ENCODE results near the gene EEF1A1. TPM values are rescaled to one million over a fixed set of nuclear protein-coding genes. Genes with fewer than 3 reads are reported as not detected.
"Not testable (repeated sequence)": the region's sequence is repeated elsewhere in the genome, so short reads cannot be mapped to it uniquely, and the experiment has no call there.

EEF1A1 gene
- total RNA-seq: over 10,000 TPM in 1 of 2 donors, 1,000 to 10,000 TPM in 1; 9,813 to 18,243 TPM

DNA sequence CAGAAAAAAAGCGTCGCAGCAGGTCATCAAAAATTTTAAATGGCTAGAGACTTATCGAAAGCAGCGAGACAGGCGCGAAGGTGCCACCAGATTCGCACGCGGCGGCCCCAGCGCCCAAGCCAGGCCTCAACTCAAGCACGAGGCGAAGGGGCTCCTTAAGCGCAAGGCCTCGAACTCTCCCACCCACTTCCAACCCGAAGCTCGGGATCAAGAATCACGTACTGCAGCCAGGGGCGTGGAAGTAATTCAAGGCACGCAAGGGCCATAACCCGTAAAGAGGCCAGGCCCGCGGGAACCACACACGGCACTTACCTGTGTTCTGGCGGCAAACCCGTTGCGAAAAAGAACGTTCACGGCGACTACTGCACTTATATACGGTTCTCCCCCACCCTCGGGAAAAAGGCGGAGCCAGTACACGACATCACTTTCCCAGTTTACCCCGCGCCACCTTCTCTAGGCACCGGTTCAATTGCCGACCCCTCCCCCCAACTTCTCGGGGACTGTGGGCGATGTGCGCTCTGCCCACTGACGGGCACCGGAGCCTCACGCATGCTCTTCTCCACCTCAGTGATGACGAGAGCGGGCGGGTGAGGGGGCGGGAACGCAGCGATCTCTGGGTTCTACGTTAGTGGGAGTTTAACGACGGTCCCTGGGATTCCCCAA lies at the start of gene EEF1A1:
Gene EEF1A1, minus strand, starts transcription at position 345 of the 663 bp plus-strand sequence. CDS start 1,006 bp downstream, outside the sequence.
- ATAC-seq (replicated peaks): peak; percentile 75
- Mint-ChIP-seq H3K36me3 (ENCODE audit: low read depth) (peaks cover 62% of the 10 kb centered on the region), H3K27me3 (no peaks in the 10 kb centered on the region), H3K4me3 (peak within 1 kb of the TSS; percentile 99), H3K9me3 (no peaks in the 10 kb centered on the region), H3K4me1 (peaks cover 15% of the 10 kb centered on the region), H3K27ac (peak within 1 kb of the TSS; percentile 100)

GRCh38 chr6:73569121-73569520 lies 48.3 kb upstream of the EEF1A1 start:
- no peaks in the 10 kb centered on the region for H3K36me3 Mint-ChIP-seq (ENCODE audit: low read depth)
- no peak overlapping the region for H3K27ac Mint-ChIP-seq
- no peak overlapping the region for H3K4me3 Mint-ChIP-seq
- no peak for ATAC-seq (replicated peaks)
- H3K27me3 Mint-ChIP-seq: no peaks in the 10 kb centered on the region
- H3K4me1 Mint-ChIP-seq: no peaks in the 10 kb centered on the region
- no peaks in the 10 kb centered on the region for H3K9me3 Mint-ChIP-seq

- no peak for ATAC-seq (replicated peaks)
- no peak overlapping the region for H3K27ac Mint-ChIP-seq
Measured at GRCh38 chr6:73566954-73567591, 46.2 kb upstream of the EEF1A1 start.

GRCh38 chr6:73566486-73566871 lies 45.6 kb upstream of the EEF1A1 start:
- H3K4me3 Mint-ChIP-seq; H3K27ac Mint-ChIP-seq; H3K9me3 Mint-ChIP-seq; H3K27me3 Mint-ChIP-seq; ATAC-seq (replicated peaks); H3K36me3 Mint-ChIP-seq (ENCODE audit: low read depth); H3K4me1 Mint-ChIP-seq: not testable (repeated sequence)

More at GRCh38 chr6:73566954-73567591, 46.2 kb upstream of the EEF1A1 start:
- Mint-ChIP-seq H3K9me3 (no peaks in the 10 kb centered on the region), H3K36me3 (ENCODE audit: low read depth) (no peaks in the 10 kb centered on the region), H3K4me1 (no peaks in the 10 kb centered on the region), H3K27me3 (no peaks in the 10 kb centered on the region), H3K4me3 (no peak overlapping the region)

GRCh38 chr6:73565767-73566485 lies 45.1 kb upstream of the EEF1A1 start:
- Mint-ChIP-seq H3K27me3 (no peaks in the 10 kb centered on the region), H3K27ac (no peak overlapping the region), H3K36me3 (ENCODE audit: low read depth) (no peaks in the 10 kb centered on the region), H3K9me3 (no peaks in the 10 kb centered on the region), H3K4me3 (no peak overlapping the region), H3K4me1 (peaks cover 1% of the 10 kb centered on the region)
- ATAC-seq (replicated peaks): no peak

DNA sequence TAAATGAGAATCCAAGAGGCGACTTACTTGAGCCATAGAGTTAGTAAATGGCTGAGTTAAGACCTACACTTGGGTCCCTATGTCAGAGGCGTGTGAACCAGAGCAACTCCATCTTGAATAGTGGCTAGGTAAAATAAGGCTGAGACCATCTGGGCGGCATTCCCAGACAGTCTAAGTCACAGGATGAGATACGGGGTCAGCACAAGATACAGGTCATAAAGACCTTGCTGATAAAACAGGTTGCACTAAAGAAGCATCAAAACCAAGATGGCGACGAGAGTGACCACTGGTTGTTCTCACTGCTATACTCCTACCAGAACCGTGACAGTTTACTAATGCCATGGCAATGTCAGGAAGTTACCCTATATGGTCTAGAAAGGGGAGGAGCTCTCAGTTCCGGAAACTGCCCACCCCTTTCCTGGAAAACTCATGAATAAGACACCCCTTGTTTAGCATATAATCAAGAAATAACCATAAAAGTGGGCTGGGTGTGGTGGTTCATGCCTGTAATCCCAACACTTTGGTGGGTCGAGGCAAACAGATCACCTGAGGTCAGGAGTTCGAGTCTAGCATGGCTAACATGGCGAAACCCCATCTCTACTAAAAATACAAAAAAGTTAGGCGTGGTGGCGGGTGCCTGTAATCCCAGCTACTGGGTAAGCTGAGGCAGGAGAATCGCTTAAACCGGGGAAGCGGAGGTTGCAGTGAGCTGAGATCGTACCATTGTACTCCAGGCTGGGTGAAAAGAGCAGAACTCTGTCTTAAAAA lies 43.9 kb upstream of the EEF1A1 start:
- no peaks in the 10 kb centered on the region for H3K27me3 Mint-ChIP-seq
- peak; percentile 18 for ATAC-seq (replicated peaks)
- H3K4me3 Mint-ChIP-seq: no peak overlapping the region
- H3K36me3 Mint-ChIP-seq (ENCODE audit: low read depth): no peaks in the 10 kb centered on the region
- H3K4me1 Mint-ChIP-seq: peaks cover 5% of the 10 kb centered on the region
- H3K9me3 Mint-ChIP-seq: no peaks in the 10 kb centered on the region
- H3K27ac Mint-ChIP-seq: peak overlapping the region; percentile 22

DNA sequence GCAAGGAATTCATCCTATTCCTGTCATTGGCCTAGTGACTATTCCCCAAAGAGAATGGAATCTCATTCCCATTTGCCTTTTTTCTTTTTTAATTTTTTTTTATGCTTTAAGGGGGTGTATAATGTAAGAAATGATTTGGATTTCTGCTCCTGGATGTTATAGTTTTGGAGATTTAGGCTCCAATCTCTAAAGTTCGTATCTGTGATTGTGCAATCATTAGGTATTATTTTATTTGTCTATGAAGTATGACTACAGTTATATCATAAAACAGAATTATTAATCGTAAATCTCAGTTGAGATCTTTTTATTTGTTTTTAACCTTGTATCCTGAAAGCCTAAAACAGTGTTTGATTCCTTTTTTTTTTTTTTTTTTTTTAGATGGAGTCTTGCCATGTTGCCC lies 41.7 kb upstream of the EEF1A1 start:
- no peak overlapping the region for H3K4me3 Mint-ChIP-seq
- no peak for ATAC-seq (replicated peaks)
- H3K27ac Mint-ChIP-seq: no peak overlapping the region
- no peaks in the 10 kb centered on the region for H3K9me3 Mint-ChIP-seq
- peaks cover 5% of the 10 kb centered on the region for H3K4me1 Mint-ChIP-seq
- no peaks in the 10 kb centered on the region for H3K27me3 Mint-ChIP-seq
- no peaks in the 10 kb centered on the region for H3K36me3 Mint-ChIP-seq (ENCODE audit: low read depth)

DNA sequence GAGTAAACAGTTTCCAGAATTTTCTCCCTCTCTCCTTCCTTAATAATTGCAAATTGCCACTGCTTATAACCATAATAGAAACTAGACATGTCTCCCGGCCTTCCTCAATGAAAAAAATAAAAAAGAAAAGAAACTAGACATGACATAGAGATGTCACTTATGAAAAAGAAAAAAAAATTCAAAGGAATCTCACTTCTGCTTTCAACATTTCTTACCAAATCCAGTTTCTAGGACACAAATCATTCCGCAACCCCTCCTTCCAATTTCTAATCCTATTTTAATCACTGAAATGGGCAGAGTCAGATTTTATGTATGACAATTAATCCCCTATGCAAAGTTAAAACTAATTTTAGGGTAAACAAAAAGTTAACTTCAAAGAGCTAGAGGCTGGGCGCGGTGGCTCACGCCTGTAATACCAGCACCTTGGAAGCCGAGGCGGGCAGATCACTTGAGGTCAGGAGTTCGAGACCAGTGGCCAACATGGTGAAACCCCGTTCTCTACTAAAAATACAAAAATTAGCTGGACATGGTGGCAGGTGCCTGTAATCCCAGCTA lies 40.1 kb upstream of the EEF1A1 start:
- Mint-ChIP-seq H3K4me3 (peak overlapping the region; percentile 28), H3K9me3 (no peaks in the 10 kb centered on the region), H3K27ac (peak overlapping the region; percentile 5), H3K27me3 (no peaks in the 10 kb centered on the region), H3K4me1 (peaks cover 5% of the 10 kb centered on the region), H3K36me3 (ENCODE audit: low read depth) (no peaks in the 10 kb centered on the region)
- no peak for ATAC-seq (replicated peaks)

- no peaks in the 10 kb centered on the region for H3K36me3 Mint-ChIP-seq (ENCODE audit: low read depth)
- H3K4me1 Mint-ChIP-seq: peaks cover 5% of the 10 kb centered on the region
- H3K27me3 Mint-ChIP-seq: no peaks in the 10 kb centered on the region
- ATAC-seq (replicated peaks): peak; percentile 85
- no peaks in the 10 kb centered on the region for H3K9me3 Mint-ChIP-seq
- H3K4me3 Mint-ChIP-seq: peak overlapping the region; percentile 28
- peak overlapping the region; percentile 5 for H3K27ac Mint-ChIP-seq
Measured at GRCh38 chr6:73560182-73560732, 39.4 kb upstream of the EEF1A1 start.

- H3K9me3 Mint-ChIP-seq; H3K4me1 Mint-ChIP-seq; ATAC-seq (replicated peaks); H3K27me3 Mint-ChIP-seq; H3K36me3 Mint-ChIP-seq (ENCODE audit: low read depth); H3K4me3 Mint-ChIP-seq: not testable (repeated sequence)
- H3K27ac Mint-ChIP-seq: peak overlapping the region; percentile 19
Measured at GRCh38 chr6:73559399-73559794, 38.6 kb upstream of the EEF1A1 start.

GRCh38 chr6:73558624-73559398 lies 38.0 kb upstream of the EEF1A1 start:
- no peak overlapping the region for H3K4me3 Mint-ChIP-seq
- peak overlapping the region; percentile 54 for H3K27ac Mint-ChIP-seq
- ATAC-seq (replicated peaks): no peak
- peaks cover 5% of the 10 kb centered on the region for H3K4me1 Mint-ChIP-seq
- H3K36me3 Mint-ChIP-seq (ENCODE audit: low read depth): no peaks in the 10 kb centered on the region
- H3K27me3 Mint-ChIP-seq: no peaks in the 10 kb centered on the region
- no peaks in the 10 kb centered on the region for H3K9me3 Mint-ChIP-seq

DNA sequence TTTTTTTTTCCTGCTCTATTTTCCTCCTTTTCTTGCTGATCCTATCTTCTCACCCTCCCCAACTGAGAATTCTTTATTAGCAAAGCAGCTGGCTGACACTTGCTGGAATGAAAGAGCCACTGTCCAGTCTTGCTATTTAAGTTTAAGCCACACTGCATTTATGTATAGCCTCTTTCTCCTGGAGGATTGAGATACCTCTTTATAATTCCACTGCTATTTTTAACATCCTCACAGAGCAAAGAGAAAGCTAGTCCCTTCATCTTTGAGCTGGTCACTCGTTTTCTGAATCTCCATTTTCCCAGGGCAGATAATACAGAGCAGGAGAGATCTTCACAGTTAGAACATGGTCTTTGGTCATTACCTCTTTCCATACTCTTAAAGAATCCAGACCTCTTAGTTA lies 36.0 kb upstream of the EEF1A1 start:
- Mint-ChIP-seq H3K27me3 (no peaks in the 10 kb centered on the region), H3K27ac (no peak overlapping the region), H3K4me3 (no peak overlapping the region), H3K36me3 (ENCODE audit: low read depth) (no peaks in the 10 kb centered on the region), H3K9me3 (no peaks in the 10 kb centered on the region), H3K4me1 (peaks cover 5% of the 10 kb centered on the region)
- no peak for ATAC-seq (replicated peaks)

DNA sequence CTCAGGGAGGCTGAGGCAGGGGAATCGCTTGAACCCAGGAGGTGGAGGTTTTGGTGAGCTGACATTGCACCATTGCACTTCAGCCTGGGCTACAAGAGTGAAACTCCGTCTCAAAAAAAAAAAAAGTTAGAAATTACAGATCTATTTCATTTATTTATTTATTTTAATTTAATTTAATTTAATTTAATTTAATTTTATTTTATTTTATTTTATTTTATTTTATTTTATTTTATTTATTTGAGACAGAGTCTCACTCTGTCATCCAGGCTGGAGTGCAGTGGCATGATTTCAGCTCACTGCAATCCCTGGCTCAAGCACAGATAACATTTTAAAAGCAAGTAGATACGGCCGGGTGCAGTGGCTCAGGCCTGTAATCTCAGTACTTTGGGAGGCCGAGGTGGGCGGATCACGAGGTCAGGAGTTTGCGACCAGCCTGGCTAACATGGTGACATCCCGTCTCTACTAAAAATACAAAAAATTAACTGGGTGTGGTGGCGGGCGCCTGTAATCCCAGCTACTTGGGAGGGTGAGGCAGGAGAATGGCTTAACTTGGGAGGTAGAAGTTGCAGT lies 34.6 kb upstream of the EEF1A1 start:
- not testable (repeated sequence) for H3K9me3 Mint-ChIP-seq; ATAC-seq (replicated peaks); H3K36me3 Mint-ChIP-seq (ENCODE audit: low read depth); H3K27ac Mint-ChIP-seq; H3K4me1 Mint-ChIP-seq; H3K4me3 Mint-ChIP-seq; H3K27me3 Mint-ChIP-seq

All from activated T-helper 17 cell treated with anti-CD3 and anti-CD28 coated beads, Interleukin-2, amount 50 U/mL, for 72 hours (primary cell).